OCI-LY7 (cell line): Measurements from ENCODE around the gene DCX.

ENCODE experiments used
- CTCF ChIP-seq: fragments of 200-600 bp; sonication (generic); conservative IDR thresholded peaks from 2 replicates; pipeline ENCODE4 v1.5.1; 2014; ENCODE audit warnings: mild to moderate bottlenecking, antibody characterized with exemption, low read length, moderate library complexity, mixed read lengths
- EZH2phosphoT487 ChIP-seq: fragments of 200-600 bp; sonication (generic); IDR thresholded peaks from 2 replicates; pipeline ENCODE4 v1.6.1; 2018; ENCODE audit warnings: low read depth, borderline replicate concordance, mild to moderate bottlenecking, mixed run types, antibody characterized with exemption, low read length, moderate library complexity, mixed read lengths

GRCh38 chrX:111372086-111372485, 39.9 kb downstream of the DCX start:
- TF ChIP-seq CTCF, result no peak
- no peak for TF ChIP-seq EZH2phosphoT487
